IPS-NIHi7 (cell line): ENCODE measurements around the gene HENMT1.
"Not testable (repeated sequence)": the region's sequence is repeated elsewhere in the genome, so short reads cannot be mapped to it uniquely, and the experiment has no call there.

Experiments used
- DNase-seq: peaks from one replicate; pipeline ENCODE4 v3.0.0; 2012; ENCODE audit warnings: mixed read lengths; ENCODE audit errors: extremely low spot score

HENMT1 gene

DNA sequence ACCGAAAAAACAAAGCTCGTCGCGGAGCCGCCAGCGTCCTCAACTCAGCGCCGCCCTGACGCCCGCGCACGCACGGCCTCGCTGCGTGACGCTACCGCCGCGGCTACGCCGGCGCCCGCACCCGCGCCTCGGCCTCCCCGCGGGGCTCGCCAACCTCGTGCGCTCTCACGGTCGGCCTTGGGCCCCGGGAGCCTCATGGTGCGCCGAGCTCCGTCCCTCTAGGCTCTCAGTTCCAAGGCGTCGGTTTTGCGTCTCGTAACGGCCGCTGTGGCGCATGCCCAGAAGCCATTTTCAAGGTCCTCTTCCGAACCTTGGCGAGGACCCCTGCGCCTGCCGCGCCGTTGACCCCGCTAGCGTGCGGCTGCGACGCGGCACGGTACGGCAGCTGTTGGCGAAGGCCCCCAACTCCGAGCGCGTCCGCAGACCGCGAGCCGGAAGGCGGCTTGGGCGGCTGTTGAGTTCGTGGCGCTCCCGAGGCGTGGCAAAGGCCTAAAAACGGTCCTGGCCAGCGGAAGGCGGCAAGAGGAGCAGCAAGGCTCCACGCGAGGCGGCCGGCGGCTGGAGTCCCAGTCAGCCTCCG lies at the start of gene HENMT1:
HENMT1 (minus strand) TSS at position 64 of the 580 bp plus-strand sequence. CDS start 1,209 bp downstream, outside the sequence.
- DNase-seq = peak; percentile 73

- peak; percentile 52 for DNase-seq
Measured at GRCh38 chr1:108708691-108709660, 48.1 kb upstream of the HENMT1 start.

GRCh38 chr1:108706643-108707042 lies 45.8 kb upstream of the HENMT1 start:
- no peak for DNase-seq

GRCh38 chr1:108704496-108704895 lies 43.6 kb upstream of the HENMT1 start:
- no peak for DNase-seq

DNA sequence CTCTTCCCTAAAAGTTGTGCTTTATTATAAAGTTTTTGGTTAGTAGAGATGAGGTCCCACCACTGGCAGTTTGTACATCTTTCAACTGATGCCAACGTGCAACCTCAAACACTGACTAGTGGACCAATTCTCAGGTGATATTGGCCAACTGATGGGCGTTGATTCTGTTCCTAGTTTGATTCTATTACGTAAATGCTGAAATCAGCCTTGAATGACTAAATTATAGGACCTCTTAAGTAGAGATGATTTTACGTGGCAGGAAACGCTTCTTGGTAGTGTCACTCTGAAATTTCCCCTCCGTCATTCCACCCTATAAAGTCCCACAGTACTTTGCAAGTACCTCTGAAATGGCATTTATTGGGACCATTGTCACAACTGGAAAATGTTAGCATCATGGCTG lies 43.0 kb upstream of the HENMT1 start:
- no peak for DNase-seq

DNA sequence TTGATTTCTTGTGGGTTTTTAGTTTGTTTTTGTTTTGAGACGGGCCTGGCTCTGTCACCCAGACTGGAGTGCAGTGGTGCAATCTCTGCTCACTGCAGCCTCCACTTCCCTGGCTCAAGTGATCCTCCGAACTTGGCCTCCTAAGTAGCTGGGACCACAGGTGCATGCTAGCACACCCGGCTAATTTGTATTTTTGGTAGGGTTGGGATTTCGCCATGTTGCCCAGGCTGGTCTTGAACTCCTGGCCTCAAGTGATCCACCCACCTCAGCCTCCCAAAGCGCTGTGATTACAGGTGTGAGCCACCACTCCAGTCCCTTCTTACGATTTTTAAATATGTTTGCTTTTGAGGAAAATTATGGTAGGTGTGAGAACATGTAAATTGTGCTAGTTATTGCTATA lies 41.2 kb upstream of the HENMT1 start:
- not testable (repeated sequence) for DNase-seq

GRCh38 chr1:108701176-108701849 lies 40.4 kb upstream of the HENMT1 start:
- DNase-seq = no peak

DNA sequence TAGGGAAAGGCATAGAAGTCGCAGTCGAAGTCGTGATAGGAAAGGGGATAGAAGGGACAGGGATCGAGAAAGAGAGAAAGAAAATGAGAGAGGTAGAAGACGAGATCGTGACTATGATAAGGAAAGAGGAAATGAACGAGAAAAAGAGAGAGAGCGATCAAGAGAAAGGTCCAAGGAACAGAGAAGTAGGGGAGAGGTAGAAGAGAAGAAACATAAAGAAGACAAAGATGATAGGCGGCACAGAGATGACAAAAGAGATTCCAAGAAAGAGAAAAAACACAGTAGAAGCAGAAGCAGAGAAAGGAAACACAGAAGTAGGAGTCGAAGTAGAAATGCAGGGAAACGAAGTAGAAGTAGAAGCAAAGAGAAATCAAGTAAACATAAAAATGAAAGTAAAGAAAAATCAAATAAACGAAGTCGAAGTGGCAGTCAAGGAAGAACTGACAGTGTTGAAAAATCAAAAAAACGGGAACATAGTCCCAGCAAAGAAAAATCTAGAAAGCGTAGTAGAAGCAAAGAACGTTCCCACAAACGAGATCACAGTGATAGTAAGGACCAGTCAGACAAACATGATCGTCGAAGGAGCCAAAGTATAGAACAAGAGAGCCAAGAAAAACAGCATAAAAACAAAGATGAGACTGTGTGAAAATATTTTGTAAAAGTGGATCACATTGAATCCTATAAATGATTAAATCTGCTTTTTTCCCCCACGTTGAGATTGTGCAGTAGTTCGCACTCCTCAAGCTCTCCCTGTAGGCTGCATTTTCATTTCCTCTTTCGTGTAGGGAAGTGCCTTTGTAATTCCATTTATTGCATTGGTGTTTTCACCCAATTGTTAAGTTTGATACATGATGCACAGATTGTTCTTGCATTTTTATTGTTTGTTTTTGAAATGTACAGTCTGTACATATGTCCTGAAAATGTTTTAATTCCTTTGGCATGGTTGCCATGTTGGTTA lies 38.8 kb upstream of the HENMT1 start:
- no peak for DNase-seq

GRCh38 chr1:108695535-108695934 lies 34.6 kb upstream of the HENMT1 start:
- DNase-seq = no peak

- peak; percentile 53 for DNase-seq
Measured at GRCh38 chr1:108692724-108693655, 32.1 kb upstream of the HENMT1 start.

DNA sequence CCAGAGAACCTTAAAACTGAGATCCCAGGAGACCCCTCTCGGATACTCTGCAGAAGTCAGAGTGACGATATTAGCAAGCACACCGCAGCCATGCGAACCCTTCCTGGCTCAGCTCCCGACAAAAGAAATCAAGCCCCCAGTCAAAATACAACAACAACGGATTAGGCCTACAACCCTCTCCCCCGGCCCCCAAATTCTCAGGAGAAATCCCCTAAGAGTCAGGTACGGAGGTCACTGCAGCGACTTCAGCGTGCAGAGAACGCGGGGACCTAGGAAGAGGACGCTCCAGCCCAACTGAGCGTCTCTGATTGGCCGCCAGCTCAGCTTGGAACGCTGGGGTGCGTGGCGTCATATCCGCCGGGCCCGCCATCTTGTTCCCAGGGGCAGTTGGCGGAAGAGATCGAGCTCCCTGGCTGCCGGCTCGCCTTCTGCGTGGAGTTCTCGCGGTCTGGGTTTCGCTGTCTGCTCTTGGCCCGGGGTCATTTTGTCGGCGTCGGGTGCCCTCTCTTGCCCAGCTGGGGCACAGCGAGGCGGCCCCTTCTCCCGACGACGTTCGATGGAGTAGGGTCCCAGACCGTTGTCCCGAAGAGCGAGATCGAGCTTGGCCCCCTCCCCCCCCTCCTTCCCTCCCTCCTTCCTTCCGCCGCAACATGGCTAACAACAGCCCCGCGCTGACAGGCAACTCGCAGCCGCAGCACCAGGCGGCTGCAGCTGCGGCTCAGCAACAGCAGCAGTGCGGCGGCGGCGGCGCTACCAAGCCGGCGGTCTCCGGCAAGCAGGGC lies 31.2 kb upstream of the HENMT1 start, which contains the start of gene PRPF38B:
PRPF38B (plus strand) TSS at position 369 of the 782 bp plus-strand sequence; CDS start at position 651, 282 bp downstream.
- DNase-seq = peak; percentile 97

GRCh38 chr1:108691128-108691941 lies 30.4 kb upstream of the HENMT1 start:
- no peak for DNase-seq

GRCh38 chr1:108686614-108687313 lies 25.9 kb upstream of the HENMT1 start:
- DNase-seq = no peak

DNA sequence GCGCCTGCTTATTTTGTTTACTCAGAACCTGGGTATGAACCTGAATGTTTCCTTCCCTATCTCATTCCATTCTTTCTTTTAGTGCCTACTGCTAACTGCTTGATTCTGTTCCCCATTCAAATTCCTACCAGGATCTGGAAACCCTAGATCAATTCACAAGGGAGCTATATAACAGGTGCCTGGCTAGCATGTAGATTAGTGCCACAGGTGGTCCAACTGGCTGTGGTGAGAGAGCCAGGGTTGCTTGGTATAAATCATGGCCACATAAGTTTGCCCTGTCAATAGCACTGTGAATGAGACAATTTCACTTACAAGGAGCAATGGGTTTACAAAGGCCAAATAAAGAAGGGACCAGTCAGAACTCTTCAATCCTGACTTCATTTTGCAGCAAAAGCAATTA lies 24.6 kb upstream of the HENMT1 start:
- DNase-seq = peak; percentile 12

DNA sequence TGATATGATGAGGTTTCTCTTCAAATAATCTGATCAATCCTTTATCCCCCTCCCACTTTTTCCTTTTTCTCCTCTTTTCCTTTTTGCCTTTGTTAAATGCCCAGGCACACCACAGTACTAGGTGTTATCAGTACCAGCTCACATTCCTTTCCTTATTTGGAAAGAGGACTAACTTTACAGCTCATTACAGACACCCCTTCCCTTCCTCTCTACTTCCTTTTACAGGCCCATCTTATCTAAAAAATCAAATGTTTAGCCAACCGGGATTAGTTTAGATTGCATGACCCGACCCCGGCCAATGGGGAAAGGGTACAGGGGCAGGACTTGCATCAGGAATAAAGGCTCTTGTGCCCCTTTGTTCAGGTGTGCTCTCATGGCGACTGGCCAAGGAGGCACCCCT lies 20.8 kb upstream of the HENMT1 start:
- DNase-seq = not testable (repeated sequence)

DNA sequence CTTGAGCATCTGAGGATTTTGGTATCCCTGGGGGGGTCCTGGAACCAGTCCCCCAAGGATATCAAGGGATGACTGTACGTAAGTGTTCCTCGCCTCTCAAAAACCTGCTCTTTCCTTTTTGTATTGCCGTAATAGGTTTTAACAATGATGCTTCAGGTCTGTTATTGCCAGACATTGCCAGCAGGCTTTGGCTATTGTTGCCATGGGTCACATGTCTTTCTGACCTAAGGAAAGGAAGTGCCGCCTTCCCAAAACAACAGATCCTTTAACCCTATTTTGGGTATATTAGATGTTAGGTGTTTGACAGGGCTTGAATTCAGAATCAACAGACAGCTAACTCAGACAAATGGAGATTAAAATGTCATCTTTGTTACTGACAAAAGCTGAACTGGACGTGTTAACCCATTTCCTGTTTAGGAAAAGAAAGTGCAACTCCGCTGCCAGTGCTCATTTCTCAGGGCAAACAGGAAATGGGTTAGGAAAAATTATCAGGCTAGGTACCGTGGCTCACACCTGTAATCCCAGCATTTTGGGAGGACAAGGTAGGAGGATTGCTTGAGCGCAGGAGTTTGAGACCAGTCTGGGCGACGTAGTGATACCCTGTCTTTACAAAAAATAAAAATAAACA lies 18.8 kb upstream of the HENMT1 start:
- no peak for DNase-seq

GRCh38 chr1:108678706-108679105 lies 17.8 kb upstream of the HENMT1 start:
- no peak for DNase-seq
